WTC11 (cell line): ENCODE results near the gene MRS2. TPM values are rescaled to one million over a fixed set of nuclear protein-coding genes. Genes with fewer than 3 reads are reported as not detected.
A peak's percentile ranks its signal among the peaks of the same experiment; 100 is the strongest.

Source experiments
- ATAC-seq: fragments of 200-7000 bp; cut with Tn5 transposase; 2 replicates; pipeline ENCODE4 v1.10.0; 2021; ENCODE audit warnings: mild to moderate bottlenecking, moderate library complexity
- CTCF ChIA-PET: fragments of 300-600 bp; sonication (Branson Sonifier 250); formaldehyde crosslinking; loops from one replicate; lab custom pipeline; 2021; ENCODE audit warnings: antibody characterized with exemption; lab: Charles Lee
- POLR2A ChIA-PET: fragments of 350-600 bp; sonication (Branson Sonifier 250); formaldehyde crosslinking; loops from one replicate; lab custom pipeline; 2021; ENCODE audit warnings: antibody characterized with exemption; lab: Charles Lee
- DNase-seq: peaks from one replicate; pipeline ENCODE4 v3.0.0; 2021; ENCODE audit warnings: low spot score
- H3K27ac Mint-ChIP-seq: 2 replicates; pipeline ENCODE4 v1.8.0; 2021; ENCODE audit warnings: mixed read lengths
- H3K27me3 Mint-ChIP-seq: 2 replicates; pipeline ENCODE4 v1.8.0; 2021; ENCODE audit warnings: low read depth, mild to moderate bottlenecking, moderate library complexity, mixed read lengths
- H3K36me3 Mint-ChIP-seq: 2 replicates; pipeline ENCODE4 v1.8.0; 2021; ENCODE audit warnings: mixed read lengths
- H3K4me1 Mint-ChIP-seq: 2 replicates; pipeline ENCODE4 v1.8.0; 2022; ENCODE audit warnings: mixed read lengths
- H3K4me3 Mint-ChIP-seq: 2 replicates; pipeline ENCODE4 v1.8.0; 2021; ENCODE audit warnings: mild to moderate bottlenecking, moderate library complexity, mixed read lengths
- H3K9me3 Mint-ChIP-seq: 2 replicates; pipeline ENCODE4 v1.8.0; 2021; ENCODE audit warnings: mixed read lengths
- GABPB1 ChIP-seq: sonication (generic); formaldehyde crosslinking; IDR thresholded peaks from 2 replicates; pipeline ENCODE4 v1.8.1; 2023; ENCODE audit warnings: mild to moderate bottlenecking, missing genetic modification reagents
- NR2C2 ChIP-seq: sonication (generic); formaldehyde crosslinking; IDR thresholded peaks from 2 replicates; pipeline ENCODE4 v1.8.0; 2022; ENCODE audit warnings: mild to moderate bottlenecking, missing genetic modification reagents
- TCF7 ChIP-seq: sonication (generic); formaldehyde crosslinking; IDR thresholded peaks from 2 replicates; pipeline ENCODE4 v1.8.0; 2022; ENCODE audit warnings: mild to moderate bottlenecking, low read depth, missing genetic modification reagents, moderate library complexity
- ZNF317 ChIP-seq: sonication (generic); formaldehyde crosslinking; IDR thresholded peaks from 2 replicates; pipeline ENCODE4 v1.8.1; 2023; ENCODE audit warnings: low read depth, mild to moderate bottlenecking, moderate library complexity, missing genetic modification reagents, borderline replicate concordance
- total RNA-seq: library from RNA; stranded (reverse); gene quantifications from 3 replicates; pipeline ENCODE4 v1.2.3, GENCODE V29; 2021
- TF ChIP-seq, protein P1 (sequence below): fragments of 250-450 bp; sonication (Bioruptor Pico); IDR thresholded peaks from 2 replicates; pipeline ENCODE4 v2.1.2; 2022; ENCODE audit warnings: mild to moderate bottlenecking, moderate library complexity
- TF ChIP-seq, protein P2 (sequence below): sonication (generic); formaldehyde crosslinking; IDR thresholded peaks from 2 replicates; pipeline ENCODE4 v1.8.0; 2023; ENCODE audit warnings: mild to moderate bottlenecking, missing genetic modification reagents
- TF ChIP-seq, protein P3 (sequence below): fragments of 250-450 bp; sonication (Bioruptor Pico); IDR thresholded peaks from 2 replicates; pipeline ENCODE4 v1.9.0; 2021; ENCODE audit warnings: mild to moderate bottlenecking
- TF ChIP-seq, protein P4 (sequence below): sonication (generic); formaldehyde crosslinking; conservative IDR thresholded peaks from 2 replicates; pipeline ENCODE4 v1.8.1; 2023; ENCODE audit warnings: mild to moderate bottlenecking, low read depth, missing genetic modification reagents, moderate library complexity
- TF ChIP-seq, protein P5 (sequence below): sonication (generic); formaldehyde crosslinking; IDR thresholded peaks from 2 replicates; pipeline ENCODE4 v1.8.1; 2022; ENCODE audit warnings: mild to moderate bottlenecking, moderate library complexity, missing genetic modification reagents
- TF ChIP-seq, protein P6 (sequence below): sonication (generic); formaldehyde crosslinking; IDR thresholded peaks from 2 replicates; pipeline ENCODE4 v1.8.0; 2023; ENCODE audit warnings: missing genetic modification reagents
- TF ChIP-seq, protein P7 (sequence below): fragments of 250-450 bp; sonication (Bioruptor Pico); IDR thresholded peaks from 2 replicates; pipeline ENCODE4 v1.9.0; 2021; ENCODE audit warnings: mild to moderate bottlenecking

MRS2 gene
- total RNA-seq, 1 experiment from 2014 or later = 91.6 TPM

DNA sequence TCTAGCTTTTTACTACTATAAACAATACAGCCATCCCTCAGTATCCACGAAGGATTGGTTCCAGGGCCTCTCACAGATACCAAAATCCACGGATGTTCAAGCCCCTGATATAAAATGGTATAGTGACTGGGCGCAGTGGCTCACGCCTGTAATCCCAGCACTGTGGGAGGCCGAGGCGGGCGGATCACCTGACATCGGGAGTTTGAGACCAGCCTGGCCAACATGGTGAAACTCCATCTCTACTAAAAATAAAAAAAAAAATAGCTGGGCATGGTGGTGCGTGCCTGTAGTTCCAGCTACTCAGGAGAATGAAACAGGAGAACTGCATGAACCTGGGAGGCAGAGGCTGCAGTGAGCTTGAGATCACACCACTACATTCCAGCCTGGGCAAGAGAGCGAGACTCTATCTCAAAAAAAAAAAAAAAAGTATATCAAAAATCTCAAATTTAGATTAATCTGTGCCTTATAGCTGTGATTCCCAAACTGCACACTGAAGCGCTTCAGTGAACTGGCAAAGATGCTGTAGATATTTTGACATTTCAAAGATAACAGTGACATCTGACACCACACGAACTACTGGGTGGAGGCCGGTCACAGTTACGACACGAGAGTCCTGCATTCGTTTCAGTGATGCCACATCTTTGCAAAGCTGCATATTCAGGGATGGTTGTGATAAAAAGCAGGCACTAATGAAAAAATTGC is 38.3 kb downstream of the MRS2 start:
- H3K36me3 Mint-ChIP-seq = peaks cover 2% of the 10 kb centered on the region; the same call in 1 of the 2 replicates
- H3K9me3 Mint-ChIP-seq = no peaks in the 10 kb centered on the region
- TF ChIP-seq ZNF317 (CRISPR knock-in tag) = no peak
- TF ChIP-seq, protein P1, sequence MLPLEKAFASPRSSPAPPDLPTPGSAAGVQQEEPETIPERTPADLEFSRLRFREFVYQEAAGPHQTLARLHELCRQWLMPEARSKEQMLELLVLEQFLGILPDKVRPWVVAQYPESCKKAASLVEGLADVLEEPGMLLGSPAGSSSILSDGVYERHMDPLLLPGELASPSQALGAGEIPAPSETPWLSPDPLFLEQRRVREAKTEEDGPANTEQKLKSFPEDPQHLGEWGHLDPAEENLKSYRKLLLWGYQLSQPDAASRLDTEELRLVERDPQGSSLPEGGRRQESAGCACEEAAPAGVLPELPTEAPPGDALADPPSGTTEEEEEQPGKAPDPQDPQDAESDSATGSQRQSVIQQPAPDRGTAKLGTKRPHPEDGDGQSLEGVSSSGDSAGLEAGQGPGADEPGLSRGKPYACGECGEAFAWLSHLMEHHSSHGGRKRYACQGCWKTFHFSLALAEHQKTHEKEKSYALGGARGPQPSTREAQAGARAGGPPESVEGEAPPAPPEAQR (CRISPR knock-in tag) = no peak
- TF ChIP-seq GABPB1 = no peak
- TF ChIP-seq, protein P2, sequence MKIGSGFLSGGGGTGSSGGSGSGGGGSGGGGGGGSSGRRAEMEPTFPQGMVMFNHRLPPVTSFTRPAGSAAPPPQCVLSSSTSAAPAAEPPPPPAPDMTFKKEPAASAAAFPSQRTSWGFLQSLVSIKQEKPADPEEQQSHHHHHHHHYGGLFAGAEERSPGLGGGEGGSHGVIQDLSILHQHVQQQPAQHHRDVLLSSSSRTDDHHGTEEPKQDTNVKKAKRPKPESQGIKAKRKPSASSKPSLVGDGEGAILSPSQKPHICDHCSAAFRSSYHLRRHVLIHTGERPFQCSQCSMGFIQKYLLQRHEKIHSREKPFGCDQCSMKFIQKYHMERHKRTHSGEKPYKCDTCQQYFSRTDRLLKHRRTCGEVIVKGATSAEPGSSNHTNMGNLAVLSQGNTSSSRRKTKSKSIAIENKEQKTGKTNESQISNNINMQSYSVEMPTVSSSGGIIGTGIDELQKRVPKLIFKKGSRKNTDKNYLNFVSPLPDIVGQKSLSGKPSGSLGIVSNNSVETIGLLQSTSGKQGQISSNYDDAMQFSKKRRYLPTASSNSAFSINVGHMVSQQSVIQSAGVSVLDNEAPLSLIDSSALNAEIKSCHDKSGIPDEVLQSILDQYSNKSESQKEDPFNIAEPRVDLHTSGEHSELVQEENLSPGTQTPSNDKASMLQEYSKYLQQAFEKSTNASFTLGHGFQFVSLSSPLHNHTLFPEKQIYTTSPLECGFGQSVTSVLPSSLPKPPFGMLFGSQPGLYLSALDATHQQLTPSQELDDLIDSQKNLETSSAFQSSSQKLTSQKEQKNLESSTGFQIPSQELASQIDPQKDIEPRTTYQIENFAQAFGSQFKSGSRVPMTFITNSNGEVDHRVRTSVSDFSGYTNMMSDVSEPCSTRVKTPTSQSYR = no peak
- no peak for DNase-seq
- no peak for ATAC-seq
- H3K27ac Mint-ChIP-seq = no peak overlapping the region
- CTCF ChIA-PET = interaction anchor here (1.2 kb wide), 1 partner anchor 10 kb away, joined by 4 read pairs; no protein-coding TSS in a partner anchor
- H3K27me3 Mint-ChIP-seq = no peaks in the 10 kb centered on the region
- no peak overlapping the region for H3K4me3 Mint-ChIP-seq
- POLR2A ChIA-PET = no interaction called here
- H3K4me1 Mint-ChIP-seq = peaks cover 8% of the 10 kb centered on the region

DNA sequence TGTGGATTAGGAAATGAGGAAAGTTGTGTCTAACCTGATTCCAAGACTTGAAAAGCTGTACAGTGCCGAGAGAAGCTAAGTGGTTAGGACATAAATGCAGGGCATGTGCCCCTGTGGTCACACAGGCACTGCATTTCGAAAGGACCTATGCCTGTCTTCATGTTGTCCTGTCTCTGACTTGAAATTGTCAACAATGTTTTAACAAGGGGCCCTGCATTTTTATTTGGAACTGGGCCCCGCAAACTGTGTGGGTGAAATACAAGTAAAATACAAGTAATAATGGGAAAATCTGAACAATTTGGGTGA is 38.8 kb downstream of the MRS2 start:
- POLR2A ChIA-PET = no interaction called here

More for the DNA sequence above, 38.8 kb downstream of the MRS2 start:
- Mint-ChIP-seq H3K27ac (peak overlapping the region; percentile 29; the same call in 1 of the 2 replicates), H3K36me3 (peaks cover 2% of the 10 kb centered on the region; the same call in 1 of the 2 replicates), H3K9me3 (no peaks in the 10 kb centered on the region), H3K27me3 (no peaks in the 10 kb centered on the region), H3K4me3 (no peak overlapping the region), H3K4me1 (peaks cover 8% of the 10 kb centered on the region)
- ATAC-seq = no peak
- TF ChIP-seq, protein P3, sequence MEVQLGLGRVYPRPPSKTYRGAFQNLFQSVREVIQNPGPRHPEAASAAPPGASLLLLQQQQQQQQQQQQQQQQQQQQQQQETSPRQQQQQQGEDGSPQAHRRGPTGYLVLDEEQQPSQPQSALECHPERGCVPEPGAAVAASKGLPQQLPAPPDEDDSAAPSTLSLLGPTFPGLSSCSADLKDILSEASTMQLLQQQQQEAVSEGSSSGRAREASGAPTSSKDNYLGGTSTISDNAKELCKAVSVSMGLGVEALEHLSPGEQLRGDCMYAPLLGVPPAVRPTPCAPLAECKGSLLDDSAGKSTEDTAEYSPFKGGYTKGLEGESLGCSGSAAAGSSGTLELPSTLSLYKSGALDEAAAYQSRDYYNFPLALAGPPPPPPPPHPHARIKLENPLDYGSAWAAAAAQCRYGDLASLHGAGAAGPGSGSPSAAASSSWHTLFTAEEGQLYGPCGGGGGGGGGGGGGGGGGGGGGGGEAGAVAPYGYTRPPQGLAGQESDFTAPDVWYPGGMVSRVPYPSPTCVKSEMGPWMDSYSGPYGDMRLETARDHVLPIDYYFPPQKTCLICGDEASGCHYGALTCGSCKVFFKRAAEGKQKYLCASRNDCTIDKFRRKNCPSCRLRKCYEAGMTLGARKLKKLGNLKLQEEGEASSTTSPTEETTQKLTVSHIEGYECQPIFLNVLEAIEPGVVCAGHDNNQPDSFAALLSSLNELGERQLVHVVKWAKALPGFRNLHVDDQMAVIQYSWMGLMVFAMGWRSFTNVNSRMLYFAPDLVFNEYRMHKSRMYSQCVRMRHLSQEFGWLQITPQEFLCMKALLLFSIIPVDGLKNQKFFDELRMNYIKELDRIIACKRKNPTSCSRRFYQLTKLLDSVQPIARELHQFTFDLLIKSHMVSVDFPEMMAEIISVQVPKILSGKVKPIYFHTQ (CRISPR knock-in tag) = no peak
- TF ChIP-seq, protein P4, sequence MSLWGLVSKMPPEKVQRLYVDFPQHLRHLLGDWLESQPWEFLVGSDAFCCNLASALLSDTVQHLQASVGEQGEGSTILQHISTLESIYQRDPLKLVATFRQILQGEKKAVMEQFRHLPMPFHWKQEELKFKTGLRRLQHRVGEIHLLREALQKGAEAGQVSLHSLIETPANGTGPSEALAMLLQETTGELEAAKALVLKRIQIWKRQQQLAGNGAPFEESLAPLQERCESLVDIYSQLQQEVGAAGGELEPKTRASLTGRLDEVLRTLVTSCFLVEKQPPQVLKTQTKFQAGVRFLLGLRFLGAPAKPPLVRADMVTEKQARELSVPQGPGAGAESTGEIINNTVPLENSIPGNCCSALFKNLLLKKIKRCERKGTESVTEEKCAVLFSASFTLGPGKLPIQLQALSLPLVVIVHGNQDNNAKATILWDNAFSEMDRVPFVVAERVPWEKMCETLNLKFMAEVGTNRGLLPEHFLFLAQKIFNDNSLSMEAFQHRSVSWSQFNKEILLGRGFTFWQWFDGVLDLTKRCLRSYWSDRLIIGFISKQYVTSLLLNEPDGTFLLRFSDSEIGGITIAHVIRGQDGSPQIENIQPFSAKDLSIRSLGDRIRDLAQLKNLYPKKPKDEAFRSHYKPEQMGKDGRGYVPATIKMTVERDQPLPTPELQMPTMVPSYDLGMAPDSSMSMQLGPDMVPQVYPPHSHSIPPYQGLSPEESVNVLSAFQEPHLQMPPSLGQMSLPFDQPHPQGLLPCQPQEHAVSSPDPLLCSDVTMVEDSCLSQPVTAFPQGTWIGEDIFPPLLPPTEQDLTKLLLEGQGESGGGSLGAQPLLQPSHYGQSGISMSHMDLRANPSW (CRISPR knock-in tag) = no peak
- TF ChIP-seq NR2C2 (CRISPR knock-in tag) = no peak
- TF ChIP-seq, protein P5, sequence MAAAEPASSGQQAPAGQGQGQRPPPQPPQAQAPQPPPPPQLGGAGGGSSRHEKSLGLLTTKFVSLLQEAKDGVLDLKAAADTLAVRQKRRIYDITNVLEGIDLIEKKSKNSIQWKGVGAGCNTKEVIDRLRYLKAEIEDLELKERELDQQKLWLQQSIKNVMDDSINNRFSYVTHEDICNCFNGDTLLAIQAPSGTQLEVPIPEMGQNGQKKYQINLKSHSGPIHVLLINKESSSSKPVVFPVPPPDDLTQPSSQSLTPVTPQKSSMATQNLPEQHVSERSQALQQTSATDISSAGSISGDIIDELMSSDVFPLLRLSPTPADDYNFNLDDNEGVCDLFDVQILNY = no peak
- no peak for TF ChIP-seq TCF7 (CRISPR knock-in tag)
- TF ChIP-seq, protein P6, sequence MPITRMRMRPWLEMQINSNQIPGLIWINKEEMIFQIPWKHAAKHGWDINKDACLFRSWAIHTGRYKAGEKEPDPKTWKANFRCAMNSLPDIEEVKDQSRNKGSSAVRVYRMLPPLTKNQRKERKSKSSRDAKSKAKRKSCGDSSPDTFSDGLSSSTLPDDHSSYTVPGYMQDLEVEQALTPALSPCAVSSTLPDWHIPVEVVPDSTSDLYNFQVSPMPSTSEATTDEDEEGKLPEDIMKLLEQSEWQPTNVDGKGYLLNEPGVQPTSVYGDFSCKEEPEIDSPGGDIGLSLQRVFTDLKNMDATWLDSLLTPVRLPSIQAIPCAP (CRISPR knock-in tag) = no peak
- TF ChIP-seq, protein P7, sequence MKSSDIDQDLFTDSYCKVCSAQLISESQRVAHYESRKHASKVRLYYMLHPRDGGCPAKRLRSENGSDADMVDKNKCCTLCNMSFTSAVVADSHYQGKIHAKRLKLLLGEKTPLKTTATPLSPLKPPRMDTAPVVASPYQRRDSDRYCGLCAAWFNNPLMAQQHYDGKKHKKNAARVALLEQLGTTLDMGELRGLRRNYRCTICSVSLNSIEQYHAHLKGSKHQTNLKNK (CRISPR knock-in tag) = no peak
- DNase-seq = no peak
- CTCF ChIA-PET = interaction anchor here (0.6 to 1.2 kb wide), 3 partner anchors 11 to 110 kb away, joined by 3 to 5 read pairs (median 4); no protein-coding TSS in a partner anchor
